Activated gamma-delta T cell treated with Interleukin-2 at 50 U/mL for 16 hours (primary cell): ENCODE results near the gene RASGEF1B.

Source experiments
- DNase-seq: peaks from one replicate; pipeline ENCODE4 v3.0.0-alpha.2; 2020

The RASGEF1B gene

DNA sequence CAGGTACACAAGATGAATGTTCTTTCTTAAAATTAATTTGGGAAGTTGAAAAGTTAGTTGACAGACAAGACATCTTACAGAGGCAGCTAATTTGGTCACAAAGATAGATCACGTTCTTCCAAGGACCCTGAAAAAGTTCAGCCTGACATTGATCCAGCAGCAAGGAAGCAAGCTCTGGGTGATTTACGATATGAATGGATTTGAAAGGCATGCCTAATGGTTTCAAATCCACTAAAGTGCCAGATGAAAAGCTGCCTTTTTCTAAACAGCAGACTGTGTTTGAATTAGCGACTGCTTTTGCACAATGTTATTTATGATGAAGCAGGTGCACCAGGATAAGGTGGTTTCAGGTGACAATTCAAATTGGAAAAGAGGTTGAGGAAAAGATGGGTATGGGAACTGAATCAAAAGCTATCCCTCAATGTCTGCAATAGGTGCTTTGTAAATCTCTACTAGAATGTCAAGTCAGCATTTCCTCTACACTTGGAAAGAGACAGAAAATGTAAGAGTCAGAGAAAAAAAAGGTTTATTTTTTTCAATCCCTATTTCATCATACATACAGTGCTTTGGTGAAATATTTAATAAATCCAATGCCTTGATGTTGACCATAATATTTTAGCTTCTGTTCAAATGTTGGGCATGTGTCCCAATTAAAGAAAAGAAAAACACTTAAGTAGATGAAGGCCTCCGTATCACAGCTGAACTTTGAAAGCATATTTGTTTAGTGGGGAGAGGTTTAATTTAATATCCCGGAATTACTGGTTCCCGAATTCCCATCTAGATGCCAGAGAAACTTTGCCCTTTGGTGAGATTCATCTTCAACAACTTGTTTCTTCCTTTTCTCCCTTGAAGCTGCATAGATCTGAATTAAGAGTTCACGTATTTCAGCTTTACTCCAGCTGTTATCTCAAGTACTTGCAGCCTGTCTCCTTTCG lies 6.0 kb downstream of the RASGEF1B start:
- DNase-seq = no peak

DNA sequence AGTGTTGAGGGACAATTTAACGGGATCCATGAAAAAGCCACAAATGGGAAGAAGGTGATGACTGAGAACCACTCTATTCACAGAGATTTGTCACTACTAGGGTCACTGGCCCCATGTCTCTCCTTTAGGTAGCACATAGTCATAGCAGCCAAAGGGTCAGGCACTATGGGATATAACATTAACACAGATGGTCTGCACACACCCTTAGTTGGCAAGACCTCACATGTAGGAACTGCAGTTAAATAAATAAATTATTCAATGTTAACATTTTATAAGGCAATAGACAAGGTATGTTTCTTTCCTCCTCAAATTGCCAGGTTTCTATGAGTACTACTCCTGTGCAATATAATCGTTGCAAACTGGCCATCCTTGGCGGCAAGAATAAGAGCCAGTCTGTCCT lies 10.9 kb downstream of the RASGEF1B start:
- no peak for DNase-seq

DNA sequence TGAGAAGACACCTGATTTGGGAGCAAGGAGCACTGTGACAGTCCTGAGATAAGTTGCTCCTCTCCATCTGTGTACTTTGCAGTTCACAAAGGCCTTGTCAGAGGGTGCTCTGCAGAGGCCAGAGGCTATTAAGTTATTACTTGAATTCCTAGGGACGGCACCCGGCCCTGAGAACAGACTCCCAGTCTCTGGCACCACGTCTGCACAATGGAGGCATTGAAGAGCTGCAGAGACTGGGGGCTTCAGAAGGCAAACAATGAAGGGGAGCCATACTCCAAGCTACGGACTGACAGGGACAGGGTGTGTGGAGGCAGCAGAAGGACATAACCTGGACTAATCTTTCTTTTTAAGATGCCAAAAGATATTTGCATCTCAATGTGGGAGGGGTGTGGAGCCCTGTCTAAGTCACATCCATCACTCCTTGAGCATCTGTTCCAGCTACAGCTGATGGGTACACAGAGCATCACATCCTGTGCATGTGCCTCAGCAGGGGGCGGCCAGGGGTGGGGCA lies 11.5 kb downstream of the RASGEF1B start:
- DNase-seq = no peak

DNA sequence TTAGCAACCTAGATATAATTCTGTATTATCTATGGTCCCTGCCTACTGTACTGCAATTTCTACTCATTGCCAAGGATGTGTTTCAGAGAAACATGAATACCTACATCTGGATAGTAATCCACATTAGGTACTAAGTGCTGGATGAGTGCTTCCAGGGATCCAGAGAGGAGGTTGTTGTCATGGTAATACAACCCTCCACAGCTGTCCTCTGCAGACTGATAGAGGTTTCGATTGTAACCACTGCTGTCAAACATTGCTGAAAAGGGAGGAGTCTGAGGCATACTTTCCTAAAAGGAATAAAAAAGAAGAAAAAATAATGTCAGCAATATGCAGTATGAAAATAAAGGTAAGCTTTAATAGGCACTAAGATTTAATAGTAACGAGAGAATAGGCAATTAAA lies 12.5 kb downstream of the RASGEF1B start:
- DNase-seq = no peak

DNA sequence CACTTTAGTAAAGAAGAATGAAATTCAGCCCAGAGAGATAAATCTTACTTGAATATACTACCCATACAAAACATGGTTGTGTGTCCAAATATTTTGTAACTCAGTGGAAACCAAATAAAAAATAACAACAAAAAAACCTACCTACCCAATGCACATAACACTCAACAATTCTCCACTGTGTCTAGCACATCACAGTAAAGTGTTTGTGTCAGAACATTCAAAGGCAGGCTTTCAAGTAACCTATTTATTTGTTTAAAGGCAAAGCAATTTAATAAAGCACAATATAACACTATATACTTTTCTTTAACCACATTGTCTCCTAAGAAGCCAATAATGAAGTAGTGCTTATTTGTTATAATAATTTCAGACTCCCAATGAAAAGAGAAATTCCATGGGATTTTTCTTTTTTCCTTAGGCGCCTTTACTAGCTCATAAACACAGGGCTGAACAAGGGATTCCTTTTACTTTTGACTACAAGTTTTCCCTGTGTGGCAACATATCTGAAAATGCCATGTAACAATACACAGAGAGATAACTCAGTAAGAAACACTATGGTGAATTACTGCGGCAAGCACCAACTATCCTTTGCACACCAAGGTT lies 13.7 kb downstream of the RASGEF1B start:
- no peak for DNase-seq

DNA sequence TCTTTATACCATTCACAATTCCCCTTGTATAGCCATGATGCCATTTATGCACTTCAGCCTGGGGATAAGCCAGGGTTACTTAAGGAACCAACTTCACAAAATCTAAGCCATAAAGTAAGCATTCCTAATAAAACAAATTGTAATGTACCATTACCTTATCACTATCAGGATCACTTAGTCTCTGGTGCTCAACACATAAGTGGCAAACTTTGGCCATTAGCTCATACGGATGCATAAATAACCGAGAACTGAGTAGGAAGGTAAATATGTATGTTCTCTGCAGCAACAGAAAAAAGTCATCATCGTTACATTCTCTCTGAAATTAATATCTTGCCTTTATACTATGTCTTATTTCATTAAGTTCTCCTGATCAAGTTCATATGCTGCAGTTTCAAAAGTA lies 14.4 kb downstream of the RASGEF1B start:
- DNase-seq = no peak

DNA sequence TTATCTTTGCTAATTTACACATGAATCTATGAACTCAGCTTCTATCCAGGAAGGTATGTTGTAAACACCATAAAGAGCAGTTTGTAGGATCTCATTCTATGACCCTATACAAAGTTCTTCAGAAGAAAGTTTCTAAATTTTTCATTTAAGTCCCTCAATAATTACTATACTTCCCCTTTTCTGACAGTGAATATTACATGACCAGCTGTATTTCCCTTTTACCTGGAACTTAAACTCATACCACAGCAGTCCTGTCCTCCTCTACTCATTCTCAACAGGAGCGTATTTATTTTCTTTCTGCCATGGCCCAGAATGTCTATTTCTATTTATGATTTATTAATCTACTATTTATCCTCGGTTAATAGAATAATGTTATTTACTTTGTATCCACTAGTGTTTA lies 15.8 kb downstream of the RASGEF1B start:
- DNase-seq = no peak

DNA sequence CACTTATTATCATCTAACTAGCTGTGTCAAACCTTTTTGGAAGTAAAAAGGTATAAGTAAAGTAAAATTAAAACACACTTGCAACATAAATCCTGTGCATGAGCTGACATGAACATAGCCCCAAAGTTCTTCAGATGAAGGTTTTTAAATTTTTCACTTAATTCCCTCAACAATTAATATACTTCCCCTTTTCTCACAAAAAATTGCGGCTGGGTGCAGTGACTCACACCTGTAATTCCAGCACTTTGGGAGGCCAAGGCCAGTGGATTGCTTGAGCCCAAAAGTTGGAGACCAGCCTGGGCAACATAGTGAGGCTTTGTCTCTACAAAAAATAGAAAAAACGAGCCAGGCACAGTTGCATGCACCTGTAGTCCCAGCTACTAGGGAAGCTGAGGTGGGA lies 16.8 kb downstream of the RASGEF1B start:
- DNase-seq = no peak

DNA sequence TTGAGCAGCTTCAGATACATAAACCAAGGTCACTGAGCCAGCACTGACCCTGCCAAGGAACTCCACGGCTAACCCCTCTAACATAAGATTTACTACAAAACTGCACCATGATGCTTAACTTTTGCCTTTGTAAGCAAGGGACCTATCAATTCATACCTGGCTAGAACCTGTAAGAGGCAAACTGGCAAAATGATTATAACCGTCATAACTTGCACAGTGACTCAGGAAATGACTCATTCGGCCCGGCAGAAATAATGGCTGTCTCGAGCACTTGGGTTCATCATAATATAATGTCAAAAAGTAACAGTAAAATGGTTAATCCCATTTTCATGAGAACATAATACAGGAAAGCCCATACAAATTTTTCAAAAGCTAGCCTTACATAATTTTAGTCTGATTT lies 17.2 kb downstream of the RASGEF1B start:
- no peak for DNase-seq

DNA sequence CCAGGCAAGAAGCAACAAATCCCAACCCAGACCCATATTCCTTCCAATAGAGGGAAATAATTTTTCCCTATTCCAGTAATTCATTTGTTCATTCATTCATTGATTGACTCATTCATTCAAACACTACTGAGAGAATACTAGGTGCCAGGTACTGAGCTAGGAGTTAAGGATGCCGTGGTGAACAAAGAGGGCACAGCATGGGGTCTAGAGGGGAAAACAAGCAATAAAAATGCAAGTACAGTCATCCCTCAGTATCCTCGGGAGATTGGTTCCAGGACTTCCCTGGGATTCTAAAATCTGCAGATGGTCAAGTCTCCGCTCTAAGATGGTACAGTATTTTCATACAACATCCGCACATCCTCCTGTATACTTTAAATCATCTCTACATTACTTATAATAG lies 18.7 kb downstream of the RASGEF1B start:
- DNase-seq = no peak

DNA sequence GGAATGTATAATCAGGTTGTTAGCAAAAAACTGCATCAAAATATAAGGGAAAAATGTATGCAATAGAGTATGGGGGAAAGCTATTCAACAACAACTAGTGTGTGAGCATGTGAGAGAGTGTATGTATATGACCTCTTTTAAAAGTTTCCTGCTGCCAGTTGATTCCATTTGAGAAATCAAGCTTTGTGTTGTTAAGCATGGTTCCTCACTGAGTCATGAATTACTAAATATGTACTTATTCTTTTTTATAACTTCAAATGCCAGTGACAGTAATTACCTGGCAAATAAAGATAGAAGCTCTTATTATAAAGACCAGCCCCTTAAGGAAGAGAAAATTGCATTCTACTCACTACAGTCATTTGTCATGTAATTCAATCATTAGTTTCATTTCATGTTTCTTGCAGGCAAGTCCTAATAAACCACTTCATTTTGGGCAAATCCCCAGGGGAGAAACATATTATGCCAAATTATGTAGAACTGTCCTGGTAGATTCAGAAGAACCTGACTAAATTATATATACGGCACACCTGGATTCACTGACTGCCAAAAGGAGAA lies 19.2 kb downstream of the RASGEF1B start:
- DNase-seq = no peak

DNA sequence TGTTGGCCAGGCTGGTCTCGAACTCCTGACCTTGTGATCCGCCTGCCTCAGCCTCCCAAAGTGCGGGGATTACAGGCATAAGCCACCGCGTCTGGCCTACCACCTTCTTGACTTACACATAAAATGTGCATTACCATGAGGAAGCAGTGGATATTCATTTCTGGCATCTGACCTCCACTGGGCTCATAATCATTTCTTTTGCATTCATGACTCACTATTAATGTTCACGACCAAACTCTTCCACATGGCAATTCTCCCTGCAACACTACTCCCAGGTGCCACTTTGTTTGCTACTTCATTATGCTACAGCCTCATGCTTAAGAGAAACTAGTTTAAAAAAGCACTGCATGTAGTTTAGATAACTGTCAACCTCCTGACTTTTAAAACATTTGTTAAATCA lies 22.7 kb downstream of the RASGEF1B start:
- DNase-seq = no peak

DNA sequence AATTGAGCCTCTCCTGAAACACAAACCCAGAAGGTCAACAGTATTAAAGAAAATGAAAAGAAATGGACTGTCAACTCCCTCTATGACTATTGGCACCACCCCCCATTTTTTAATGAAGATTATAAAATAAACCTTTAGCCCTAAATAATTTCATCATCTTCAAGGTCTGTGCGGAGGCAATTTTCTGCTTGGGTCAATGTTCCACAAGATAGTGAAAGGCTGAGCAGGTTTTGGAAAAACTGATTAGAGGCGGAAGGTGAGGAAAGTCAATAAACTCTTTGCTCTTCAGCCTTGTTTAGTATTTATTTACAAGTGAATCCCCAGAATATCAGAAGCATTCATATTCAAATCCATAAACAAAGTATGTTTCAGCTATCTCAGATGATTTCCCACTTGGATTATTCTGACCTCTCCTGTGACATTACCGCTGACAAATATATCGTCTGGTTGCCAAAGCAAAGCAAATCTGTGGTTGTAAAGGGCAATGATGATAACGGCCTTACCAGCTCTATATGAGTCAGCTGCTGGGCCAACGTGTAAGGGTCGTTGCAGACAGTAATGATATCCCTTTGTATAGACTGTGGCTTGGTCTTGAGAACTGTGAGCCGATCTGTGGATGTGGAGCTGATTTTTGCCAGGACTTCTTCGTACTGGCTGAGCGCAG lies 24.0 kb downstream of the RASGEF1B start:
- no peak for DNase-seq

DNA sequence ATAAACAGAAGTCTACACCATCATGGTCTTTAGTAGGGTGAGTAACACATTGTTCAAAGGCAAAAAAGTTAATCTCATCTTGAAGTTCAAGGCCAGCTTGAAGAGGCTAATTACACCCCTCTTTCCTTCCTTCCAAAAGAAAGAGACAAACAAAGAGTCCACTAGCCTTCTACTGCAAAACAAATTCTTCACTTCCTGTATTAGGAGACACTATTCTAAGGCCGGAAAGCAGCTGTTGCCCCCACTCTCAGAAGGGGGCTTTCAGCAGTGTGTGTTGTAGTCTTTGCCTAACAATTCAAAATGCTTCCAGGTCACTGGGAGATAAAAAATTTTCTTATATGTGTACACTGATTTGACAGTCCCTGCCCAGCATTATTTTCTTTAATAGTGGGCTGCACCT lies 25.1 kb downstream of the RASGEF1B start:
- DNase-seq = no peak

DNA sequence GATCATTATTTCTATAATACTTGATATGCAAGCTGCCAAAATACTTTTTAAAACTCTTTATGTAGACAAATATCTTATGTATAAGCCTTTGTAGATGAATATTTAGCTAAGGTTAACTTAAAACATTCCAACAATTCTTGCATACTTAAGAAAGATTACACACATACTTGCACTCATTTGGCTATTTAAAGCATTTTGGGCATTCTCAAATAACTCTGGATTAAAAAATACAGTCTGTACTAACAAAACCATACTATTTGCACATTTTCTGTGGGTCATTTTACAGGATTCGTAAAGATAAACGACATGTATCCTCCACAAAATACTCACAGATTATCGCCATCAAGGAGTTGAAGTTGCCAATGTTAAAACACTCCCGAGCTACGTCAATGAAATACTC lies 26.5 kb downstream of the RASGEF1B start:
- no peak for DNase-seq

DNA sequence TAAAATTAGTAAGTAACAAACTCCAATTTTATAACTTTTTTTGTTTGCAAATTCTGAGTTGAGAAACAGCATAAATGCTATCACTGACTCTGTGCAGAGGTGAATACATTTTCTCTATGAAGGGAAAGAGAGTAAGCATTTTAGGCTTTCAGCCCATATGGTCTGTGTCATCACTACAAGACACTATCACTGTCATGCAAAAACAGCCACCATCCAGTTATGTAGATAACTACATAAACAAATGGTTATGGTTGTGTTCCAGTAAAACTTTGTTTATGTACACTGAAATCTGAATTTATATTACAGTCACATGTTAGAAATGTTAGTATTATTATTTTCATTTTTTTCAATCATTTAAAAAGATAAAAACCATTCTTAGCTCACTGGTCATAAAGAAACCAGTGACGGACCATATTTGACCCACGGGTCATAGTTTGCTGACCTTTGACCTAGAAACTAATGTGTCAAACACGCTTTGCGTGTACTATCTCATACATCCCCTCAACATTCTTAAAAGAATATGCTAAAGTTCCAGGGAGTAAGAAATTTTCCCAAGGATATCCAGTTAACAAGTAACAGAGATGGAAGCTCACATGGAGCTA lies 29.1 kb downstream of the RASGEF1B start:
- no peak for DNase-seq

DNA sequence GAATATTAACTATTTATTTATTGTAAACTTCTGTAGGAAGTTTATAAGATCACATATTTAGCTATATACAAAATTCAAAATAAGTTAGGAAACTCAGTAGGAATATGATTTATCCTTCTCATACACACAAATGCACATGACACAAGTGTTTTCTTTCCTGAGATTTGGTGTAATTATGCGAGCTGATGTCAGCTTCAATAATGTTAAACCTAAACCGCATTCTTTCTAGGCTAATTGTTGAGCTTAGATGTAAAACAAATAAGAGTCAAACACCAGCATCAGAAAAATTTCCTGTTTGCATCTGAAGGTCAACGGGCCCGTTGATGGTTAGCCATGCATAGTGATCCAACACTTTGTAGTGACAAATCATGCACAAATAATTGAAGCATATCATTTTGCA lies 30.8 kb downstream of the RASGEF1B start:
- no peak for DNase-seq

DNA sequence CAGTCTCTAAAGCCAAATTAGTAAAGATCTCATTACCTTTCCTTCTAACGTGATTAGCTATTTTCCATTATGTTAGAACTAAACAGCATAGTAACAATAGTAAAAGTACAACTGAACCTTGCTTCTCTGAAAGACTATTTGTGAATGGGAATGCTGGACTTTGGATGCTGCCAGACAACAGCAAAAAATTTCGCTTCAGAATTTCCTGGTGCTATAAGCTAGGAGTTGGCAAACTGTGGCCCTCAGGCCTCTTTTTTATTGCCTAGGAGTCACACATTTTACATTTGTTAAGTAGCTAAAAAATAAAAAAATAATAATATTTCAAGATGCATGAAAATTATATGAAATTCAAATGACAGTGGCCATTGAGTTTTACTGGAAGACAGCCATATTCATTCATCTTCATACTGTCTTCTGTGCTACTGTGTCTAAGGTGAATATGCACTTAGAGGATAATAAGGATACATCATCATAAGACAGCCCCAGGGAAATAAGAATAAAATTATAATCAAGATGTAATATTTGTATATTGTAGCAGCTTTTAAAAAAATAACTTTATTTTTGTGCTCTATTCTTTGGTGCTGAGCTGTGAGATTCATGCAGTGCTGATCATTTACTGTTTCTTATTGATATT lies 34.6 kb downstream of the RASGEF1B start:
- DNase-seq = no peak

DNA sequence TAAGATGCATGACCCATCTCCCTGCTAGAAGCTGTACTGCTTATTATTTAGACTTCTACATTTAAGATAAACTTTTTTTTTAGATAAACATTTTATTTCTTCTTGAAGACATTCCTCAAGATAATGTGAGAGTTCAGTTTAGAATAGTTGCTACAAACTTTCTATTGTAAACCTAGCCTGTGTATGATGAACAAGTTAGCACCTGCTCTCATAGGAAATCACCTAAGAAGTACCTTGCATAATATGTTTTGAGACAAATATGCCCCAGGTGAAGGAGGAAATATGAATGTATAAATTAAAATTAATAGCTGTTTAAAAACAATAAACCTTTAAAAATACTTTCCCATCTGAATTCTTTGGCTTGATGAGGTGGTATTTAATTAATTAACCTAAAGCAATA lies 35.6 kb downstream of the RASGEF1B start:
- DNase-seq = no peak

DNA sequence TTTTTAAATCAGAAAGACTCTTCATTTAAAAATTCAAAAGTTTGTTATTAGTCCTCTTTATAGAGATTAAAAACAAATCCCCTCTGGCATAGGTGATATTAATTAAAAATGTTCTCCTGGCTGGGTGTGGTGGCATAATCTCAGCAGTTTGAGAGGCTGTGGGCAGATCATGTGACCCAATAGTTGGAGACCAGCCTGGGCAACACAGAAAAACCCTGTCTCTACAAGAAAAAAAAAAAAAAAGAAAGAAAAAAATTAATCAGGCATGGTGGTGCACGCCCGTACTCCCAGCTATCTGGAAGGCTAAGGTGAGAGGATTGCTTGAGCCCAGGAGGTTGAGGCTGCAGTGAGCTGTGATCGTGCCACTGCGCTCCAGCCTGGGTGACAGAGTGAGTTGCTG lies 38.9 kb downstream of the RASGEF1B start:
- DNase-seq = no peak

DNA sequence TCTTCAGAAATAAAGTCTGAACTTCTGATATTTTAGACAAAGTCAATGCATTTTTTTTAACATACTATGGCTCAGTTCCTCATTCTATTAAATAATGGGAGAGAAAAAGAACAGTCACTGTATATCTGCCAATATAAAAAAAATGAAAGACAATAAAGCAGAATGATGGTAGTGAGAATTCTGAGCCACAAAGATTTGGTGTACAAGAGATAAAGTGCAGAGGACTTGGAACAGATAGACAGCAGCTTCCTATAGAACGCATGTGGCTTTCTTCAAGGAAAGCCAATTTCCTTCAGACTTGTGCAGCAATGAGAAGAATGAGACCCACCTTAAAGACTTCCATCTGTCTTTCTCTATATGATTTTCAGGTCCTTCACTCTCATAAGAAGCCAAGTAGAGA lies 39.7 kb downstream of the RASGEF1B start:
- no peak for DNase-seq

DNA sequence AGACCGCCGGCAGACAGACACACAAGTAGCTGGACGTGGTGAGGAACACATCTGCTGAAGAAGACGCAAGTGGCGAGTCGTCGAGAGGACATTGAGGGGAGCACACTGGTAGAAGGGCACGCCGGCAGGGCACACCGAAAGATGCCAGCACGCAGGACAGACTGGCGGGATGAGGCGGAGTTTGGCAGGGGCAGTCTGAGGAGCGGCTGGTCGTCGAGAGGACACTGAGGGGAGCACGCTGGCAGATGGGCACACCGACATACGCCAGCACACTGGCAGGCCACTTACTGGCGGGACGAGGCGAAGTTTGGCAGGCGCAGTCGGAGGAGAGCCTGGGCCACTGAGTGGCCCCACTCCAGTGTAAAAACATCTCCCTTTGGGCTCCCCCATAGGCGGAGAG lies 42.1 kb downstream of the RASGEF1B start:
- no peak for DNase-seq

DNA sequence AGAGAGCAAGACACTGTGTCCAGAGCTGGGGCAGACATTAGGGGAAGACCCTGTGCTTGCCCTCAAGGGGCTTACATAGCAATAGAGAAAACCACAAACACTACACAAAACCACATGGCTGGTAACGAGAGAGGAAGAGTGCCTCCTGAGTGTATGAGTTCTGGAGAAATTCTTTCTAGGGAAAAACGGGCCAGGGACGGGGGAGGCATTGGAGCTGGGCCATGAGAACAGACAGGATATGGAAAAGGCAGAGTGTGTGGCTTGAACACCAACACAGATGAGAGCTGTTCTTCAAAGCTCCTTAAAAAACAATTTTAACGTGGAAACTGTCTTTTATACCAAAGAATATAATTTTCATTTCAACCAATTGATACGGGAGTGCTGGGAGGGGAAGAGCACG lies 42.7 kb downstream of the RASGEF1B start:
- DNase-seq = no peak
